Epidermal melanocyte (primary cell): Measurements from ENCODE around the gene CLEC16A.

Experiments
- DNase-seq: peaks from one replicate; pipeline ENCODE4 v3.0.0; 2011; ENCODE audit warnings: low spot score; ENCODE audit not compliant: insufficient read length

Gene CLEC16A

DNA sequence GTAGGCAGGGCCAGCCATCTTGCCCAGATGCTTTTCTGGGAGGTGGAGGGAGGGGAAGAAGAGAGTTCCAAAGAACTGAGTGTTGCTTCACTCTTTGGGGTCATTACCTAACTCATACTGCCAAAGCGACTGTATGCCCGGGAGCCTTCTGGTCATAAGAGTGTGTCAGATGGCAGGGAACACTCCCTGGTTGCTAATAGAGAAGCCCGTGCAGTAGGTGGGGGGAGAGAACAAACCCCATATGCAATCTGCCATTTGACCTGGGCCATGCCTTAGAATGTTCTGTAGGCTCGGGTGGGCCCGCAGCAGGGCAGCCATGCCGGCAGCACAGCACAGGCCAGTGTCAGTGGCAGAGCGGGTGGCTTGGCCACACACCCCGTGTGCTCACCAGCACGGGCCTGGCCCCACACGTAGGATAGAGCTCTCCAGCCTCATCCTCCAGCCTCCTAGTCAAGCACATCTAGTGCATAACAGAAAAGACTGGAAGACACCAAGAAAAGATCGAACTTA, 191.2 kb downstream of the CLEC16A start:
- DNase-seq: no peak

GRCh38 chr16:11136600-11136999, 192.2 kb downstream of the CLEC16A start:
- DNase-seq: no peak

- no peak for DNase-seq
These were observed 193.8 kb downstream of the CLEC16A start for GRCh38 chr16:11138022-11138768.

GRCh38 chr16:11138769-11139325, 194.5 kb downstream of the CLEC16A start:
- no peak for DNase-seq

DNA sequence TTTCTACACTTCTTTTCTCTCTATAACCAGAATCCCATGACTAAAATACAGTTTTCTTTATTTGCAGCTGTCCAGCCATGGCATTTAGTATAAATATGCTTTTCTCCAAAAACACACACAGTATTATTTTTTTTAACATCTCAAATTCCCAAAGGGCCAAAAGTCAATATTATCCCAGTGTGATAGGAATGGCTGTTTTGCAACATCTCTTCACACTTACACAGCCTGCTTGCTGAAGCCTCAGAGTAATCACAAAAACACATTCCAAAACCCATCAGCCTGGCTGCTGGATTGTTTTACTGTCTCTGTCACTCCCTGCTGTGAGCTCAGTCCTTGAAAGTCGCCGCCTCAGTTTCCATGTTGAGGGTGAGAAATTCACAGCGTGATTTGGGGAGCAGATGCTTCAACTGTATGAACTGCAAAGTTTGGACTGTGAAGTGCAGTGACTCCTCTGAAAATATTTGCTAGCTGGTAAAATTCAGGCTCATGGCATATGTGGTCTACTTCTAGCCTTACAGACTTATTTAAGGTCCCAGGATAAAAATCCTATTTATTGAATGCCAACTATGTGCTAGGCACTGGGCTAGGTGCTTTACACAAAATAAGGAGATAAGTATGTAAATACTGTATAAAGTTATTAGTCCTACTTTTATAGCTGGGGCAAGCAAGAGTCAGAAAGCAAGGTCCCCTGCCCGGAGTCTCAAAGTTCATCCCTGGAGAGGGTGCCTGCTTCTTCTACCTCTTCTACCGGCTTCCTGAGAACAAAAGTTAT, 195.1 kb downstream of the CLEC16A start:
- no peak for DNase-seq

- no peak for DNase-seq
These were observed 195.7 kb downstream of the CLEC16A start for GRCh38 chr16:11140098-11140375.

DNA sequence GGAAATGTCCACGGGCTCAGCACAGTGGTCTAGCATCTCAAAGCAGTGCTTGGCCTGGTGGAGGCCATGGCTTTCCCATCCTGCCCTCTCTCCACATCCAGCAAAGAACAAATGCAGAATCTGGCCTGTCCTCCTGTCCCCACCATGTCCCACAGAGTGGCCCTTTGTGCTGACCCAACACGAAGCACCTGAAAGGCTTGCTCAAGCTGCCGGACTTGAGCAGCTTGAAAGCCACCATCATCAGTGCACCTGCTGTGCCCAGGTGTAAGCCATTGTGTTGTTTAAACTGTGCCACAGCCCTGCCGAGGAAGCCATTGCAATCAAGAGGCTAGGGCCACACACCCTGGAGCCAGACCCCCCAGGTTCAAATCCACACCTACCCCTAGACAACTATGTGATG, 196.1 kb downstream of the CLEC16A start:
- no peak for DNase-seq

DNA sequence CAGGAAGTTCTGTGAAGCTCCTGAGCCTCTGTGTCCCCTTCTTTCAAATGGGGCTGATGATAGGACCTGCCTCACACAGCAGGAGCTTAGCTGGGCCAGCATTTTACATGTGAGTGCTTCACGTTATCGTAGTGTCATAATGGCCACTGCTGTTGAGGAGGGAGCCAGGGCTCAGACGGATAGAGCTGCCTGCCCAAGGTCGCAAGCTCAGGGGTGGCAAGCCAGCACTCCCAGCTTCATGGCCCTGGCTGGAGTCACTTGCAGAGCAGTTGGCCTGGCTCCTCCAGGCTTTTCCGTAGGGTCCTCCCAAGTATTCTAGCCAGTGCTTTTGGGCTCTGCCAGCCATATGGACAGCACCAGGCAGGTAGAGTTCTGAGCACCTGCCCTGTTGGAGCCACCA, 196.5 kb downstream of the CLEC16A start:
- DNase-seq: no peak

- DNase-seq: no peak
These were observed 197.3 kb downstream of the CLEC16A start for GRCh38 chr16:11141409-11142260.

GRCh38 chr16:11142261-11142630, 197.9 kb downstream of the CLEC16A start:
- no peak for DNase-seq

DNA sequence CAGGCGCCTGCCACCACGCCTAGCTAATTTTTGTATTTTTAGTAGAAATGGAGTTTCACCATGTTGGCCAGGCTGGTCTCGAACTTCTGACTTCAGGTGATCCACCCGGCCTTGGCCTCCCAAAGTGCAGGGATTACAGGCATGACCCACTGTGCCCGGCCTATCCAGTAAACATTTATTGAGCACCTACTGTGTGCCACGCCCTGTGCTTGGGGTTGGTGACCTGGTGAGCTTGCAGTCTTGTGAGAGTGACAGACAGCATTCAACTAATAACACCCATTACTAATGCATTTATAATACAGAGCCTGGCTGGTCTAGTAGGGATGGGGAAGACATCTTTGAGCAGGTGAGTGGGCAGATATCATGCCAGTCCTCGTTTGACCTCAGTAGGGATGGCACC, 198.6 kb downstream of the CLEC16A start:
- no peak for DNase-seq

DNA sequence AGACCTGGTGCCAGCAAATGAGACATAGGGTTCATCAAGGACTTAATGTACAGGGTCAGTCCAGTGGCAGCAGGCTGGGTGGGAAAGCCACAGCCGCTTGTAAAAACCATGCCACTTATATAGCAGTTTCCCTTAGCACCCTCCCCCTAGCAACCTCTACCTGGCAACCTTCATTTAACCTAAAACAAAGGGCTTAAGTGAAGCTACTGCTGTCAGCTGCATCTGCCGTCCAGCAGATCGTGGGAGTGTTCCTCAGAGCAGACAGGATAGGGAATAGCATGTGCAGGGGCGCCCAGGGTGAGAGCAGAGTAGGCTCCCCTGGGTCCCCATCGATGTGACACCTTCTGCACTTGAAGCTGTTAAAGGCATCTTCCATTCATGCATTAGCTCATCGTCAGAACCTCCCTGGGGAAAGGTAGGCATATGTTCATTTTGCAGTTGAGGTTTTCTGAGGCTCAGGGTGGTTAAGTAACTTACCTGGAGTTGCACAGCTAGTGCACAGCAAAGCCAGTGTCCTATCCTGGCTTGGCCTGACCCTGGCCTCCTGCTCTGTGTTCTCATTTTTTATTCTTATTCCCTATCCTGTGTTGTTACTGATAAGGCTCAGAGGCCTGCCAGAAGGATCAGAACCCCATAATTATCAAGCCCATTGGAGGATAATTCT, 199.1 kb downstream of the CLEC16A start:
- DNase-seq: no peak

GRCh38 chr16:11144122-11144521, 199.8 kb downstream of the CLEC16A start:
- no peak for DNase-seq

- no peak for DNase-seq
These were observed 200.9 kb downstream of the CLEC16A start for GRCh38 chr16:11145173-11145818.

- DNase-seq: no peak
These were observed 201.5 kb downstream of the CLEC16A start for GRCh38 chr16:11145819-11146211.

- no peak for DNase-seq
These were observed 202.8 kb downstream of the CLEC16A start for GRCh38 chr16:11147033-11147753.

GRCh38 chr16:11147754-11148444, 203.5 kb downstream of the CLEC16A start:
- DNase-seq: no peak

- no peak for DNase-seq
These were observed 204.8 kb downstream of the CLEC16A start for GRCh38 chr16:11149011-11149616.

- DNase-seq: no peak
These were observed 205.8 kb downstream of the CLEC16A start for GRCh38 chr16:11150190-11150589.
